ENCODE measurements around the gene FGF4.

Gene FGF4, protein sequence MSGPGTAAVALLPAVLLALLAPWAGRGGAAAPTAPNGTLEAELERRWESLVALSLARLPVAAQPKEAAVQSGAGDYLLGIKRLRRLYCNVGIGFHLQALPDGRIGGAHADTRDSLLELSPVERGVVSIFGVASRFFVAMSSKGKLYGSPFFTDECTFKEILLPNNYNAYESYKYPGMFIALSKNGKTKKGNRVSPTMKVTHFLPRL

DNA sequence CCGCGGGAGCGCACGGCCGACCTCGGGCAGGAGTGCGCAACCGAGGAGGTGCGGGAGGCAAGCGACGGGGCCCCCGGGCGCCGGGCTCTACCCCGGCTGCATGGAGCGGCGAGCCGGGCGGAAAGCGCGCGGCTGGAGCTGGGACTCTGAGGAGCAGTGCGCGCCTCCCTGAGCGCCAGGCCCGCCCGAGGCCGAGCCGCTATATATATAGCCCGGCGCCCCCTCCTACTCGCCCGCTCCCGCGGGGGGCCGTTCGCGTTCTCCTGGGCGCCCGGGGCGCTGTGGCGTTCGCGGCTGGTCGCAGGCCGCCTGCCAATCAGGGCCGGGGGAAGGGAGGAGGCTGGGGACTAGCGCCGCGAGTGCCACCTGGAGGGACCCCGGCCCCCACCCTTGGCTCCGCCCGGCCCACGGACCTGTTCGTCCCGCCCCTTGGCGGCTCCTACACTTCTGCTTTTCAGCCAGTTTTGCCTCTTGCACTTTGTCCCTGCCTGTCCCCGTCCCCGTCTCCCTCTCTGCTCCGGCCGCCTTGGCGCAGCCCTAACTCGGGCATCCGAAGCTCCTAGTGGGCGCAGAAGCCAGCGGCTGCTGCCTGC lies at the start of gene FGF4:
Gene FGF4 (minus strand): TSS at position 179 of the 593 bp plus-strand sequence. CDS start 257 bp downstream, outside the sequence.
- DNase-seq (ENCODE audit: low spot score) = no peak

DNA sequence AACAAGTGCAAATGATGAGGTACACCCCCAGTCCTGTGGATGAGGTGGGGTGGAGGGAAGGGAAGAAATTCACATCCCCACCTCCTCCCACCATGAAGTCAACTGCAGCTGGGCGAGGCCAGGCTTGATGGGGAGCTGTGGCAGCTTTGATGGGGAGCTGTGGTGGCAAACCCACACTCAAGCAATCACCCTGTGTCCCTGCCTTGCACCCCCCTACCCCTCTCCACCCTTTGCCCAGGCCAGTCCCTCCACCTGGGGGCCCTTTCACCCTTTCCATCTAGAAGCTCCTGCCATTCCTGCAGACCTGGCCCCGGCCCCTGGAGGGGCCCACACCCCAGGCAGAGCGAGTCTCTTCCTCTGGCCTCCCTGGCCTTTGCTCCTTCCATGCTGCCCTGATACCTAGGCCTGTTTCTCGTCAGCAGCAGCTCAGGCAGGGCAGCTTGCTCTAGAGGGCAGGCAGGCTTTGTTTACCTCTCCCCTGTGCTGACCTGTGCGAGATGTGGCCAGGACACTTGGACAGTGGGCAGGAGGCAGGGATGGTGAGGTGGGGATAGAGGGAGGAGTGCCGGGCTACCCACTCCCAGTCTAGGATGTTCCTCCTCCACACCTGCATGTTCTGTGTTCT lies 48.6 kb upstream of the FGF4 start:
- DNase-seq (ENCODE audit: low spot score) = no peak

DNA sequence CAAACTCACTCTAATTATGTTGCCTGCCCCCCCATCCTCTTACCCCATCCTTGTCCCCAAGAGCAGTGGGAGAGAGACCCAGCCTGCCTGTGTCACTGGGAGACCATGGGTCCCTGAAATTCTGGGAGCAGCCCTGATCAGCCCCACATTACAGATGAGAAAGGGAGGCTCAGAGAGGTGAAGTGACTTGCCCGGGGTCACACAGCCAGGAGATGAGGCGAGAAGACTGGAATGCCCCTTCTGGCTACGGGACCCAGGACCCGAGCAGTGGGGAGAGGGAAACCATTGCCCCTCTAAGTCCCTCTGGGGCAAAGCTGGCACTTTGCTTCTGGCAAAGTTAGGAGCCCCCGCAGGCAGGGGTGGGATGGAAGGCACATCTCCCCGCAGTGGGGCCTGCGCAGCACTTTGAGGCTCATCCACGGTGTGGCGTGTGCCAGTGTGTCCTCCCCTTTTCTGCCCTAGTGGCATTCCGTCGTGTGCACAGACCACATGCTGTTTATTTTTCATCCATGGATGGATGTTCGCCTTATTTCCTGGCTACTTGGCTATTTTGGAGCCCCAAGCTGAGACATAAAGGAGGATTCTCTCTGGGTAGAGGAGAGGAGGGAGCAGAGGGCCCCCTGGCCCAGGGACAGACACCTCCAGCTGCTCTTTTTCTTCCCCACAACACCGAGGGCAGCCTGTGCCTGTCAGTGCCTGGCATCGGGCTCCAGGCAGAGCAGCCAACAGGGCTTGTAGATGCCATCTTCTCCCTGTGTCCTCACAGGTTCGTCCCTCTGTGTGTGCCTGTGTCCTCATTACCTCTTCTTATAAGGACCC lies 47.7 kb upstream of the FGF4 start:
- no peak for DNase-seq (ENCODE audit: low spot score)

DNA sequence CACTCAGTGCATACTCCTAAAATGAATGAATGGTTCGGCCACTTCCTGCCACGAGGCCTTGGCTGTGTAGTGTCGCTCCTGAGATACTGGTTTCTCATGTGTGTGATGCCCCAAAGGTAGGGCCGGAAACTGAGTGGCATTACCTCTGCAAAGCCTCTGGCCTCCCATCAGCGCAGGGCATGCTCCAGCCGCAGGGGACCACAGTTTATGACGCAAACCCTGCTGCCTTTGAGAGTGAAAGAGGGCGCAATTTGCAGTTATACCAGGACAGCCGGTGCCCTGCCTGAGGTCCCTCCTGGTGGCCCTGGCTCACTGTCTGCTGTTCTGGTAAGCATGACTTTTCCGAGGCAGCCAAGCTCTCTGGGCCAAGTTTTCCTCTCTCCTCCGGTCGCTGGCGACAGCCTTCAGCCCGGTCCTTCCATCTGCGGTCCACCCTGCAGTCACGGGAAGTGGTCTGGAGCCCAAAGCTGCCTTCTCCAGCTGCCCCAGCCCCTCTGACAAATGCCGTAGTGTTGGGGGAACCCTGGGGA lies 46.4 kb upstream of the FGF4 start:
- DNase-seq (ENCODE audit: low spot score) = no peak

DNA sequence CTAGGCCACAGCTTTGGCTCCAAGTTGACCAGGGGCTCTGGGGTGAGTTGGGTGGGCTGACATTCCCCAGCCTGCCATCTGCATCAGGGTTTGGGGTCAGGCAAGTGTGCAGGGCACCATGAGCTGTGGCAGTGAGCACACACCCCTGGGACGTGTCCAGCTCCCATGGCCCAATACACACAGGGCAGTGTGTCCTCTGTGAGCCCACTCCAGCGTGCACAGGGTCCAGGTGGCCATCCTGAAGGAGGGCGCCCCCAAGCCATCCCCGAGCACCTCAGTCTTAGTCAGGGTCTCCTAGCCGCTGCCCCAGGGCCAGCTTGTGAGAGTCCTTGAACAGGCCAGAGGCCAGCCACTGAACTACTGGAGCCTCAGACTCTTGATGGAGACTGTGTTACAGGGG lies 45.3 kb upstream of the FGF4 start:
- no peak for DNase-seq (ENCODE audit: low spot score)

DNA sequence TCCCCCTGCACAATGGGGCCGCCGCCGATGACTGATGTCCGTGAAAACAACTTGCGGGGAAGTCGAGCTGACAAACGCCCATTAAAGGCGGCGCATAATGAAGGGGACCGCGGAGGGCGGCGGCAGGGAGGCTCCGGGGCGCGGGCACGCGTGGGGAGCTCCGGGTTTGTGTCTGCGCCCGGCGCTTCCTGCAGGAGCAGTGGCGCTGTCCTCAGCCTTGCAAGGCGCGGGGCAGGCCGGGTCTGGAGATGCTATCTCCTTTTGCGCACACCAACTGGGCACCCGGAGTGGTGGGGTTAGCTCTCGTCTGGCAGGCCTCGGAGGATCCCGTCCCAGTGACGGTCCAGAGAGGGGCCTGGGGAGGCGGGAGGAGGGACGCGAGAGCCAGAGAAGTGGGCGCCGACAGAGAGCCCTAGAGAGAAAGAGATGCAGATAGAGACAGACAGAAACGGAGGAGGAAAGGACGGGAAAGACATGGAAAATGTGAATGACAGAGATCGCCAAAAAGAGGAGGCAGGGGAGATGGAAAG lies 44.5 kb upstream of the FGF4 start:
- DNase-seq (ENCODE audit: low spot score) = no peak

DNA sequence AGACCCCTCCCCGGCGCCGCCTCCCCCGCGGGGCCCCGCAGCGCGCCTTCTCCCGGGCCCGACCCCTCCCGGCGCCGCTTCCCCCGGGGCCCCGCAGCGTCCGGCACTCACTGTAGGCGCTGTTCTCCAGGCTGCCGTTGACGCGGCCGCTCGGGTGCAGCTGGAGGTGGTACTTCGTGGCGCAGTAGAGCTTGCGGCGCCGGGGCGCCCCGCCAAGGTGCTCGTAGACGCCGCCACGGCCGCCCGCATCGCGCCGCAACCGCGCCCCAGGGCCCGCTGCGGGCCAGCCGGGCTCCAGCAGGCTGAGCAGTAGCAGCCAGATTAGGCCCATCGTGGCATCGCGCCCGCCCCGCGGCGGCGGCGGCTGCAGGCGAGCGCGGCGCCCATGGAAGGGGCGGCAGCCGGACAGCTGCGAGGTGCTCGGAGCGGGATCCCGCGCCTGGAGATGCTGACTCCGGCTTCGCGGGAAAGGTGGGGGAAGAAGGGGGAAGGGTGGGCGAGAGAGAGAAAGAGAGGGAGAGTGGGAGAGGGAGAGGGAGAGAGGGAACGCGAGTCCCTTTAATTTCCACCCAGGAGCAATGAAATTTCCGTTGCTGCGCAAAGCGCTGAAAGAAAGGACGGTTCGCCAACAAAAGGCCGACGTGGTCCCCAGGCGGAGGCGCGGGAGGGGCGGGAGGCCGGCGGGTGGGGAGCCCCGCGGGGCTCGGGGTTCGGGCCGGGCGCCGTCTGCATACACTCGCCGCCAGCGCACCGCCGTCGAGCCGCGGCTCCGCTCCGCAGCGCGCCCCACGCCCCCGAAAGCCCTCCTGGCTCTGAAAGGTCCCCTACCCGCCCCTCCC lies 43.7 kb upstream of the FGF4 start, which contains the start of gene FGF3:
Gene FGF3 (minus strand): TSS at position 814 of the 839 bp plus-strand sequence. CDS start 483 bp downstream, at position 331.
- no peak for DNase-seq (ENCODE audit: low spot score)

DNA sequence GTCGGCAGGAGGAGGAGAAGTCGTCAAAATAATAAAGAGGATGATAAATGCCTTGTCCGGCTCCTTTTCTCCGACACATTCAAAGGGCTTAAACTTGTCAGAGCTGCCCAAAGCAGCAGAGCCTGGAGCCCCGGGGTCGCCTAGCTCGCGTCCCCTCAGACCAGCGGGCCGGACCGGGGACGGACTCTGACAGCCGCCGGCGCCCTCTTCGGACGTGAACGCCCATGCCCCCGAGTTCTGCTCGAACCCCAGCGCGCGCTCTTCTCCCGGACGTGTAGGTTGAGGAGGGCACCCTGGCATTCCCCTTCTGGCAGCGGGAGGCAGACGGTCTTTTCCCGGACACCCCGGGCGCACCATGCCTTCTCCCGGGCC lies 43.1 kb upstream of the FGF4 start:
- no peak for DNase-seq (ENCODE audit: low spot score)

DNA sequence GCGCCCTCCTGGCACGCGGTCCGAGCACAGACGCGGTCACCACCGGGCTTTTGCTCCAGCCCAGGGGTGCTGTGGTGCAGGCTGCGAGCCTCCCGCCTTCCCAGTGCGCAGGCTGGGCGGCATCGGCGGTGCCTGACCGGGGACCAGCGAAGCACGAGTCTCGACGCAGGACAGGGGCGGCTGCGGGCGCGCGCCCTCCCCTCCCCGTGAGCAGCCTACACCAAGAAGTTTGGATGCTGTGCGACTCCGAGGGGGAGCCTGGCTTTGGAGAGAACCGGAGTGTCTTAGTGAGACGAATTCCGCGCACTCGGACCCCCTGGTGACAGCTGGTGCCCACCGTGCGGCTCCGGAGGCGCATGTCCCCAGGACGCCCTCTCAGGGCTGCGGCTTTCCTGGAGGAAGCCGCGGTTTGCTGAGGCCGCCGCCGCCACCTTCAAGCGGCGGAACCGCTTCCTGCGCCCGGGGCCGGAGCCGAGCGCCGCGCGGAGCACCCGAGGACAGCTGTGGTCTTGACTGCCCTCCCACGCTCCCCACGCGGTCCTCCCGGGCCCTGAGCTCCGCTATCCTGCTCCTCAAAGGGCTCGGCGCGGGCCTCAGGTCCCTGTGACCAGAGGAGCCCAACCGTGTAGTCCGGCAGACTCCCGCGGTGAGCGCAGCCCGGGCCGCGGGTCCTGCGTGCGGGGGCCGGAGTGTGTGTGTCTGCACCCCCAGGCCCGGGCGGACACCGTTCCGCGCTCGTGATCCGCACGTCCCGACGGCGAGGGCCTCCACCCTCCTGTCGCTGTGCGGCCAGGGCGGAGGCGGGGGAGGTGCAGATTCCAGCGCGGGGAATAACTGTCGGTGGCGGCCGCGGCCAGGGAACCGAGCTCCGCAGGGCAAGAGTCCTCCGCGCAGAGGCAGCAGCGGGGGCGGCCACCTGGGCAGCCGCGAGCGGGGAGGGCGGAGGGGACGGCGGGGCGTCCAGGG lies 42.4 kb upstream of the FGF4 start:
- DNase-seq (ENCODE audit: low spot score) = no peak

DNA sequence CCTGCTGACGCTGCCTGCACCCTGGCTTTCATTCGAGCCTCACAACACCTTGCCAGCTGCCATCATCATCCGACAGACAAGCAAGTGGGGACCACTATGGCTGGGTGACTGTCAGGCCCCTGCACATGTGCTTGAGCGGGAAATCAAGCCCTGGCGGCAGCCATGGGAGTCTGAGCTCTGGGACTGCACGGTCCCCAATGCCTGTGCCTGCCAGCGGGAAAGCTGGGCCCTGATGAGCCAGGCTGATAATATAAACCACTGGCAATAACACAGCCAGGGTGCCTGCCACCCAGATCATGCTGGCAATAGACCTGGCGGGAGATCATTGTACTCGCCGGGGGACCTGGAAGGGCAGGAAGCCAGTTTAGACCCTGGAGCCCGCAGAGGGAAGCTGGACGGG lies 41.5 kb upstream of the FGF4 start:
- DNase-seq (ENCODE audit: low spot score) = no peak

DNA sequence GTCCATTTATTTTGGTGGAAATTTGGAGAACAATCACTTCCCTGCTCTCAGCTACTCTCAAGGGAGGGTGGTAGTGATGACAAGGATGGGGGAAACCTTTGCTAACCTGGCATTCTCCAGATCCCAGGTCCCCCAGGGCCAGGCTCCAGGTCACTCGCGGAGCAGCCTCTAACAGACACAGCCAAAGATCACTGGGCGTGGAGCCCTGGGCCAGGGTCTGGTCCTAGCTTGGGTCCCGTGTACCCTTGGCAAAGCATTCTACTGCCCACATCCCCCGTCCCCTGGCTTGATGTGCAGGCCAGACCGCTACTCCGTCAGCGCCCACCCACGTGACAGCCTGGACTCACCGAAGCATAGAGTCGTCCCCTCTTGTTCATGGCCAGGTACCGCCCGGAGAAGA lies 40.8 kb upstream of the FGF4 start:
- DNase-seq (ENCODE audit: low spot score) = no peak

DNA sequence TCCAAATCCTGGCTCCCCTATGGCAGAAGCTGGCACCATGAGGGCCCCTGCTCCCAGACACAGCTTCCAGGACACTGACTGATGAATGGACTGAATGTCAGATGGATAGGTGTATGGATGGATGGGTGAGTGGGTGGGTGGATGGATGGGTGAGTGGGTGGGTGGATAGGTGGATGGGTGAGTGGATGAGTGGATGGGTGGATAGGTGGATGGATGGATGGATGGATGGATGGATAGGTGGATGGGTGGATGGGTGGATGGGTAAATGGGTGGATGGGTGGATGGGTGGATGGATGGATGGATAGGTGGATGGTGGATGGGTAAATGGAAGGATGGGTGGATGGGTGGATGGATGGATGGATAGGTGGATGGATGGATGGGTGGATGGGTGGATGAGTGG lies 39.8 kb upstream of the FGF4 start:
- no peak for DNase-seq (ENCODE audit: low spot score)

DNA sequence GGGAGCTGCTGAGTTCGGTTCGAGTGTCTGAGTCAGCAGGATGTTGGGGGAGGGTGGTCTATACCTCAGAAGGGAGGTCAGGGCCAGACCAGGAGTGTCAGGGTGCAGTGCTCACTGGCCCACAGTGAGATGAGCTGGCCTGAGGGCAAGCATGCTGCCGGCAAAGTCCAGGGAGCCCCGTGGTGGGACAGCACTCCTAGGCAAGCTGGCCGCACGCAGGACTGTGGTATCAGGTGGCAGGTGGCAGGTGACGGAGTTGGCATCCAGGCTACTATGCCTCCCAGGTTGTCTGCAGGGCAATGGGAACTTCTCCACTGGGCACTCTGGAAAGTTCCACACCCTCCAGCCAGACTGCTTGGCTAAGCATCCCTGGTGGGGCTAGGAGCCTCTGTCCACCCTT lies 39.3 kb upstream of the FGF4 start:
- DNase-seq (ENCODE audit: low spot score) = no peak

DNA sequence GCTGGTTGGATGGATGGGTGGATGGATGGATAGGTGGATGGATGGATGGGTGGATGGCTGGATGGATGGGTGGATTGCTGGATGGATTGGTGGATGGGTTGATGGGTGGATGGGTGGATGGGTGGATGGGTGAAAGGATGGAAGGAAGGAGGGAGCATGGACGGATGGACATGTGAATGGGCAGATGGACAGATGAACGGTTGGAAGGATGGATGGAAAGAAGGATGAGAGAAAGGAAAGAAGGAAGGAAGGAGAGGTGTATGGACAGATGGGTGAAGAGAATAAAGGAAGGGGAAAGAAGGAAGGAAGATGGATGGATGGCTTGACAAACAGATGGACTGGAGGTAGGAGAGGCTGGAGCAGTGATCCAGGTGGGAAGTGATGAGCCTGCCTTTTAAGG lies 38.7 kb upstream of the FGF4 start:
- no peak for DNase-seq (ENCODE audit: low spot score)

DNA sequence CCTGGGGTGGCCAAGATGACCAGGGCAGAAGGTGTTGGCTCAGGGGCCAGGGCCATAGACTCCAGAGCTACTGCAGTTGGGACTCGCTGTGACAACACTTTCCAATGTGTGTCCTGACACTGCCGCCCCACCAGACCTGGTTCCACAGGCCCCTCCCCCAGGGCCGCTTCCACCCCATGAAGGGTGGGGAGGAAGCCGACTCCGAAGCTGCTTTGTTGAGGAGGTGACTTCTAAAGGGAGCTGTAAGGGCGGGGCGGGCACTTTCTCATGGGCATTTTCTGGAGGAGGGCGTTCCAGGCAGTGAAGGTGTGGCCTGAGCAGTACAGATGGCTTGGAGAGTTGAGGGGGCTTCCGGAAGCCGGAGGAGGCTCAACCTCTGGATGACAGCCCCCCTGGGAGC lies 37.8 kb upstream of the FGF4 start:
- no peak for DNase-seq (ENCODE audit: low spot score)

DNA sequence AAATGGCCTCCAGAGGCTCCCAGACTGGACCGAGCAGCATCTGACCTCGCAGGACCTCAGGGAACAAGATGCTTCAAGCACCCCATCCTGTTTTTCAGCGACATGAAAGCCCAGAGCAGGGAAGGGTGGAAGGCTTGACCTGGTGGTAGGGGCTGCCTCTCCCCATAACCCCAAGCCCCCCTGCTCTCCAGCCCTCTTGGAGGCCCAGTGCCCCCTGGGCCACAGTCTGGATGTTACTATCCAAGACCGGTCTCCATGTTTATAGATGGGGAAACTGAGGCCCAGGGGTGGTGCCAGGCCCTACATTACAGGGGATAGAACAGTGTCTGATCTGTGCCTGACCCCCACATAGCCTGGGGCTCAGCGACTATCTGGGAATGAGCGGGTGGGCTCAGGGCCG lies 37.1 kb upstream of the FGF4 start:
- no peak for DNase-seq (ENCODE audit: low spot score)

DNA sequence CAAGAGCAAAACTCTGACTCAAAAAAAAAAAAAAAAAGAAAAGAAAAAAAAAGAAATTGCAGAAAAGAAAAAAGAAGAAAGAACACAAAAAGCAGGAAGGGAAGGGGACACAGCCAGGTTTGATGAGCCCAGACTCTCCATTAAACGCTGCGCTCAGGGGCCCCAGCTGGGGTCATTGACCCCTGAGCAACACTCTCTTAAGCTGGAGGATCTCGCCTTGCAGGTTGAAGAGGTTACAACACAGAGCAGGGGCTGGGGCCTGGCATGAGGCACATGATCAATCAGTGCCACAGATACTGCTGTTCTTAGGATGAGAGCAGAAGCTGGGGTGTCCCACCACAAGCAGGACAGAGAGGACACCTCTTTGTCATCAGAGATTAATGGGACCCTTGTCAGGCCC lies 36.3 kb upstream of the FGF4 start:
- DNase-seq (ENCODE audit: low spot score) = no peak

DNA sequence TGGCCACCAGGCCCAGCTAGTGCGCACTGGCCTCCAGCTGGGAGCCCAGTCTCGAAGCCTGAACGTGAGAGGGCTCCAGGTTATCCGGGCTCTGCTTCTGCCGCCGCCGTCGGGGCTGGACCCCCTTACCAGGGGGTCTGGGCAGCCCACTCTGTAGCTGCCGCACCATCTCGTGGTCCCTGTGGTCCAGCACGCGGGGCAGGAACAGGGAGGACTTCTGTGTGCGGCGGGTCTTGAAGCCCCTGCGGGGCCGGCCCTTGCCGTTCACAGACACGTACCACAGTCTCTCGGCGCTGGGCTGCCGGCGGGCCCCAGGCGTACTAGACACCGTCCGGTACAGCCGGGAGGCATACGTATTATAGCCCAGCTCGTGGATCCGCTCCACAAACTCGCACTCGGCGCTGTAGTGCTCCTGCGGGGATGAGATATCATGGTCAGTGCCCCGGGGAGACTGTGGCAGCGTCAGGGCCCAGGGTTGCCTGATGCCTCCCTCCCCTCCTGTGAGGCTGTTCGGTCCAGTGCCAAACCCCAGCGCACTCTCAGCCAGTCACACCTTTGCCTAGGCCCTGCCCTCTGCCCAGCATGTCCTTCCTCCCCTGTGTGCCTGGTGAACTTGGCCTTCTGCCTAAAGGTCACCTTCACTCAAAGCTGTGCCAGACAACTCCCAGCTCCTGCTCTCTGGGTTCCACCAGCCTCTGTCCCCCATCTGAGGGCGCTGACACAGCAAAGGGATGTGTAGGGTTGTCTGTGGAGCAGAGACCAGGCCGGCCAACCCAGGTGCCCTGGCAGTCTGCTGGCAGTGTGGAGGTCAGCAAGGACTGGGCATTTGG lies 35.4 kb upstream of the FGF4 start:
- no peak for DNase-seq (ENCODE audit: low spot score)

DNA sequence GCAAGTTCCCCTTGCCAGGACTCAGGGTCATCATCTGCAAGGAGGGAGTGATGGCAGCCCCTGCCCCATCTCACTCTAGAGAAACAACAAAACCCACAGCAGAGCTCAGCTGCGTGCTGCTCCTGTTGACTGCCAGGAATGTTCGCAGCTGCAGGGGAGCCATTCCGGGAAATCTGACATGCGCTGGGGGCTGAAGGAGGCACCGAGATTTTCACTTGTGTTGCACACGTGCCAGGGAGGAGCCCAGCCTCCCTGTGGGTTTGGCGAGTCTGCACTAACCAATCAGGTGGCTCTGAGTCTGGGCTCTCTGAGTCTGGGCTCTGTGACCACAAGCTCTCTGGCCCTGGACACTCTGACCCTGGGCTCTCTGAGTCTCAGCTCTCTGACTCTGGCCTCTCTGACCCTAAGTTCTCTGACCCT lies 33.5 kb upstream of the FGF4 start:
- DNase-seq (ENCODE audit: low spot score) = no peak
